Measurements from ENCODE around the gene ZNF410. TPM values are rescaled to one million over a fixed set of nuclear protein-coding genes. Genes with fewer than 3 reads are reported as not detected.

ZNF410 gene
- polyA plus RNA-seq, 1 donor from 2014 or later: 73.7 TPM

DNA sequence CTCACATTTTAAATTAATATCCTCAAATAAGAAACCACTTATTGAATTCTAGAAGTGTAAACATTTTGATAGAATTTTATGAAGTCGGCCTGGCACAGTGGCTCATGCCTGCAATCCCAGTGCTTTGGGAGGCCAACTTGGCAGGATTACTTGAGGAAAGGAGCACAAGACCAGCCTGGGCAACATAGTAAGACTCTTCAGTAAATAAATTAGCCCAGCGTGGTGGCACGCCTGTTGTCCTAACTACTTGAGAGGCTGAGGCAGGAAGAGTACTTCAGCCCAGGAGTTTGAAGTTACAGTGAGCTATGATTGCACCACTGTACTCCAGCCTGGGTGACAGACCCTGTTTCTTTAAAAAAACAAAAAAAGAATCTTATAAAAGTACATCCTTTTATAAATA, 8.9 kb upstream of the ZNF410 start:
- Histone ChIP-seq H4K20me1 (ENCODE audit: insufficient read depth) (no peaks in the 10 kb centered on the region), H3K9me2 (ENCODE audit: insufficient read depth, low read length) (no peaks in the 10 kb centered on the region), H3K36me3 (ENCODE audit: insufficient read depth, low read length) (no peaks in the 10 kb centered on the region), H3K79me2 (replicated peaks; ENCODE audit: insufficient read depth, low read length) (no peaks in the 10 kb centered on the region), H3K27ac (ENCODE audit: low read length) (no peak overlapping the region), H3K27me3 (ENCODE audit: insufficient read depth, low read depth, low read length) (no peaks in the 10 kb centered on the region), H3K4me3 (ENCODE audit: low read length) (no peak overlapping the region), H3F3A (ENCODE audit: insufficient read depth, low read length, poor library complexity, severe bottlenecking) (no peaks in the 10 kb centered on the region), H3K9ac (ENCODE audit: low read length) (no peak overlapping the region), H2AFZ (ENCODE audit: low read depth, low read length) (no peak overlapping the region), H3K9me3 (ENCODE audit: low read length) (no peaks in the 10 kb centered on the region), H3K4me2 (ENCODE audit: low read length) (no peak overlapping the region)
- TF ChIP-seq RAD21 (conservative IDR thresholded peaks at IDR 0.05) (no peak), MXI1 (conservative IDR thresholded peaks at IDR 0.05; ENCODE audit: poor library complexity, severe bottlenecking) (no peak), TAF1 (IDR thresholded peaks at IDR 0.05; ENCODE audit: low read depth) (no peak), POLR2AphosphoS5 (IDR thresholded peaks at IDR 0.05) (no peak), EZH2 (IDR thresholded peaks at IDR 0.05; ENCODE audit: borderline replicate concordance, insufficient read depth, low read length, poor library complexity, severe bottlenecking) (no peak), SMC3 (conservative IDR thresholded peaks at IDR 0.05; ENCODE audit: poor library complexity) (no peak), EP300 (conservative IDR thresholded peaks at IDR 0.05; ENCODE audit: poor library complexity, severe bottlenecking) (no peak)
- TF ChIP-seq, protein P1, sequence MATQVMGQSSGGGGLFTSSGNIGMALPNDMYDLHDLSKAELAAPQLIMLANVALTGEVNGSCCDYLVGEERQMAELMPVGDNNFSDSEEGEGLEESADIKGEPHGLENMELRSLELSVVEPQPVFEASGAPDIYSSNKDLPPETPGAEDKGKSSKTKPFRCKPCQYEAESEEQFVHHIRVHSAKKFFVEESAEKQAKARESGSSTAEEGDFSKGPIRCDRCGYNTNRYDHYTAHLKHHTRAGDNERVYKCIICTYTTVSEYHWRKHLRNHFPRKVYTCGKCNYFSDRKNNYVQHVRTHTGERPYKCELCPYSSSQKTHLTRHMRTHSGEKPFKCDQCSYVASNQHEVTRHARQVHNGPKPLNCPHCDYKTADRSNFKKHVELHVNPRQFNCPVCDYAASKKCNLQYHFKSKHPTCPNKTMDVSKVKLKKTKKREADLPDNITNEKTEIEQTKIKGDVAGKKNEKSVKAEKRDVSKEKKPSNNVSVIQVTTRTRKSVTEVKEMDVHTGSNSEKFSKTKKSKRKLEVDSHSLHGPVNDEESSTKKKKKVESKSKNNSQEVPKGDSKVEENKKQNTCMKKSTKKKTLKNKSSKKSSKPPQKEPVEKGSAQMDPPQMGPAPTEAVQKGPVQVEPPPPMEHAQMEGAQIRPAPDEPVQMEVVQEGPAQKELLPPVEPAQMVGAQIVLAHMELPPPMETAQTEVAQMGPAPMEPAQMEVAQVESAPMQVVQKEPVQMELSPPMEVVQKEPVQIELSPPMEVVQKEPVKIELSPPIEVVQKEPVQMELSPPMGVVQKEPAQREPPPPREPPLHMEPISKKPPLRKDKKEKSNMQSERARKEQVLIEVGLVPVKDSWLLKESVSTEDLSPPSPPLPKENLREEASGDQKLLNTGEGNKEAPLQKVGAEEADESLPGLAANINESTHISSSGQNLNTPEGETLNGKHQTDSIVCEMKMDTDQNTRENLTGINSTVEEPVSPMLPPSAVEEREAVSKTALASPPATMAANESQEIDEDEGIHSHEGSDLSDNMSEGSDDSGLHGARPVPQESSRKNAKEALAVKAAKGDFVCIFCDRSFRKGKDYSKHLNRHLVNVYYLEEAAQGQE (IDR thresholded peaks at IDR 0.05; ENCODE audit: borderline replicate concordance): no peak
- TF ChIP-seq, protein P2, sequence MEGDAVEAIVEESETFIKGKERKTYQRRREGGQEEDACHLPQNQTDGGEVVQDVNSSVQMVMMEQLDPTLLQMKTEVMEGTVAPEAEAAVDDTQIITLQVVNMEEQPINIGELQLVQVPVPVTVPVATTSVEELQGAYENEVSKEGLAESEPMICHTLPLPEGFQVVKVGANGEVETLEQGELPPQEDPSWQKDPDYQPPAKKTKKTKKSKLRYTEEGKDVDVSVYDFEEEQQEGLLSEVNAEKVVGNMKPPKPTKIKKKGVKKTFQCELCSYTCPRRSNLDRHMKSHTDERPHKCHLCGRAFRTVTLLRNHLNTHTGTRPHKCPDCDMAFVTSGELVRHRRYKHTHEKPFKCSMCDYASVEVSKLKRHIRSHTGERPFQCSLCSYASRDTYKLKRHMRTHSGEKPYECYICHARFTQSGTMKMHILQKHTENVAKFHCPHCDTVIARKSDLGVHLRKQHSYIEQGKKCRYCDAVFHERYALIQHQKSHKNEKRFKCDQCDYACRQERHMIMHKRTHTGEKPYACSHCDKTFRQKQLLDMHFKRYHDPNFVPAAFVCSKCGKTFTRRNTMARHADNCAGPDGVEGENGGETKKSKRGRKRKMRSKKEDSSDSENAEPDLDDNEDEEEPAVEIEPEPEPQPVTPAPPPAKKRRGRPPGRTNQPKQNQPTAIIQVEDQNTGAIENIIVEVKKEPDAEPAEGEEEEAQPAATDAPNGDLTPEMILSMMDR (IDR thresholded peaks at IDR 0.05; ENCODE audit: poor library complexity, severe bottlenecking): no peak

DNA sequence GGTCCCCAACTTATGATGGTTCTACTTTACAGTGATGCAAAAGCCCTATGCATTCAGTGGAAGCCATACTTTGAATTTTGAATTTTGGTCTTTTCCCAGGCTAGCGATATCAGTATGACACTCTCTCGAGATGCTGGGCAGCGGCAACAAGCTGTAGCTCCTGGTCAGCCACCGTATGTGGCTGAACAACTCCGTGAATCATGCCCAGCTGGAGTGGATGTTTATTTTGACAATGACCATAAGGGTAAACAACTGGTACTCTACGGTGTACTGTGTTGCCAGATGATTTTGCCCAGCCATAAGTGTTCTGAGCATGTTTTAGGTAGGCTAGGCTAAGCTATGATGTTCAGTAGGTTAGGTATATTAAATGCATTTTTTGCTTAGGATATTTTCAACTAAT, 8.2 kb upstream of the ZNF410 start:
- H3F3A ChIP-seq (ENCODE audit: insufficient read depth, low read length, poor library complexity, severe bottlenecking): no peaks in the 10 kb centered on the region
- no peaks in the 10 kb centered on the region for H3K79me2 ChIP-seq (replicated peaks; ENCODE audit: insufficient read depth, low read length)
- no peaks in the 10 kb centered on the region for H3K9me3 ChIP-seq (ENCODE audit: low read length)
- H3K36me3 ChIP-seq (ENCODE audit: insufficient read depth, low read length): no peaks in the 10 kb centered on the region
- H3K4me2 ChIP-seq (ENCODE audit: low read length): no peak overlapping the region
- H4K20me1 ChIP-seq (ENCODE audit: insufficient read depth): no peaks in the 10 kb centered on the region
- no peak overlapping the region for H3K4me3 ChIP-seq (ENCODE audit: low read length)
- TF ChIP-seq, protein P1 (IDR thresholded peaks at IDR 0.05; ENCODE audit: borderline replicate concordance): no peak
- TF ChIP-seq RAD21 (conservative IDR thresholded peaks at IDR 0.05): no peak
- no peak for TF ChIP-seq SMC3 (conservative IDR thresholded peaks at IDR 0.05; ENCODE audit: poor library complexity)
- TF ChIP-seq POLR2AphosphoS5 (IDR thresholded peaks at IDR 0.05): no peak
- TF ChIP-seq TAF1 (IDR thresholded peaks at IDR 0.05; ENCODE audit: low read depth): no peak
- TF ChIP-seq EP300 (conservative IDR thresholded peaks at IDR 0.05; ENCODE audit: poor library complexity, severe bottlenecking): no peak
- no peaks in the 10 kb centered on the region for H3K9me2 ChIP-seq (ENCODE audit: insufficient read depth, low read length)
- no peaks in the 10 kb centered on the region for H3K27me3 ChIP-seq (ENCODE audit: insufficient read depth, low read depth, low read length)
- no peak overlapping the region for H3K9ac ChIP-seq (ENCODE audit: low read length)
- H2AFZ ChIP-seq (ENCODE audit: low read depth, low read length): no peak overlapping the region
- H3K27ac ChIP-seq (ENCODE audit: low read length): no peak overlapping the region

Data from neural cell (in vitro differentiated cells).